Measurements from ENCODE around the gene METAP1.
"Not testable (repeated sequence)": the region's sequence is repeated elsewhere in the genome, so short reads cannot be mapped to it uniquely, and the experiment has no call there.

METAP1 gene

DNA sequence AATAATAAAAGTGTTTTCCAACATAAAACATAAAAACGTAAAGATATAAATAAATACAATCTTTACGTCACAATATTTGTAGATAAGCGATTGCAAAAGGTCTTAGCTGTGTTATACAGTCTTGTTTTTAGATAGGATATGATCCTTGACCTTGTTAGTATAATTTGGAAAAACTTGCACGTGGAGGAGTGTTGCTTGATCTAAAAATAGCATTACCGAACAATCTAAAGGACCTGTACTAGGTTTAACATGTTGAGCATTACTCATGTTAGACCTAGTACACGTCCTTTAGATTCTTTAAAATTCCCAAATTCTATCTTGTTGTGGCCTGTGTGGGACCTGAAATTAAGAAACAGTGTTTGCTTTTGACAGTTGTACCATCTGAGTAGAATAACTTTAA, 1.6 kb downstream of the METAP1 start:
- DNase-seq (ENCODE audit: low read depth), result no peak

DNA sequence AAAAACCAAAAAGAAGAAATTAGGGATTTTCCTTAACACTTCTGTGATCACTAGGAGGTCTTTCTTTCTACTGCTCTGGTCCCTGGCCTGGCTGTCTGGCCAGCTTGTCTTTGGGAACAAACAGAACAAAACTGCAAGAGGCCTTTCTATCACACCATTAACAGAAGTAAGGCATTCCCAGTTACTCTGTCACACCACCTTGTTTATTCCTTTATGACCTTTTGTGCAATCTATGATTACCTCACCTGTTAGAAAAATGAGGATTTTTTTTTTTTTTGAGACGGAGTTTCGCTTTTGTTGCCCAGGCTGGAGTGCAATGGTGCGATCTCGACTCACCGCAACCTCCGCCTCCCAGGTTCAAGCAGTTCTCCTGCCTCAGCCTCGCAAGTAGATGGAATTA, 3.0 kb downstream of the METAP1 start:
- no peak for DNase-seq (ENCODE audit: low read depth)

DNA sequence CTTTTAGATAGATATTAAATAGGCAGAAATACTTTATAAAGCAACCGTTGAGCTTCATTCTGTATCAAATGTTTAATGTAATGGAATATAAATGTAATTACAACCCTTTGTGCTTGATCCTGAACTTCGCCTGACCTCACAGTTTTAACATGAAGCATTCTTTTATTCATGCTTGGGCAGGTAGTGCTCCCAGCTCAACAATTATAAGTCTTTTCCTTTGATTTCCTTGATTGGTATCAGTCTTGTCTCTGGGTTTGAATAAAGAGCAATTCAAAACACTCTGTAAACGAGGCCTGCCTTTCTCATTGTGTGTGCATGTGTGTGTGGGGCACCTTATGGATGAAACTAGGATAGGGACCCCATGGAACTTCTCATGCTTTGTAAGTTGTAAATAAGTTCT, 6.8 kb downstream of the METAP1 start:
- no peak for DNase-seq (ENCODE audit: low read depth)

GRCh38 chr4:99008051-99008450, 12.5 kb downstream of the METAP1 start:
- DNase-seq (ENCODE audit: low read depth), result no peak

DNA sequence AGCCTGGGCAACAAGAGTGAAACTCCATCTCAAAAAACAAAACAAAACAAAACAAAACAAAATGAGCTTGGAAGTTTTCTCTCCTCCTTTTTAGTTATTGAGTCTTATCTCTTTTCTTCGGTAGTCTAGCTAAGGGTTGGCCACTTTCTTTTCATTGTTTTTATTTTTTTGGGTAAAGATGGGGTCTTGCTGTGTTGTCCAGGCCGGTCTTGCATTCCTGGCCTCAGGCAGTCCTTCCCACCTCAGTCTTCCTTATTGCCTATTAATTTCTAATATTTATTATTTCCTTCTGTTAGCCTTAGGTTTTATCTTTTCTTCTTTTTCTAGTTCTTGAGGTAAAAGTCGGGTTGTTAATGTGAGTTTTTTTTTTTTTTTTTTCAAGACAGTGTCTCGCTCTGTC, 16.4 kb downstream of the METAP1 start:
- DNase-seq (ENCODE audit: low read depth), result no peak

GRCh38 chr4:99013402-99013843, 17.9 kb downstream of the METAP1 start:
- DNase-seq (ENCODE audit: low read depth), result no peak

- DNase-seq (ENCODE audit: low read depth), result no peak
Measured at GRCh38 chr4:99013884-99014523, 18.5 kb downstream of the METAP1 start.

- no peak for DNase-seq (ENCODE audit: low read depth)
Measured at GRCh38 chr4:99021386-99021785, 25.9 kb downstream of the METAP1 start.

DNA sequence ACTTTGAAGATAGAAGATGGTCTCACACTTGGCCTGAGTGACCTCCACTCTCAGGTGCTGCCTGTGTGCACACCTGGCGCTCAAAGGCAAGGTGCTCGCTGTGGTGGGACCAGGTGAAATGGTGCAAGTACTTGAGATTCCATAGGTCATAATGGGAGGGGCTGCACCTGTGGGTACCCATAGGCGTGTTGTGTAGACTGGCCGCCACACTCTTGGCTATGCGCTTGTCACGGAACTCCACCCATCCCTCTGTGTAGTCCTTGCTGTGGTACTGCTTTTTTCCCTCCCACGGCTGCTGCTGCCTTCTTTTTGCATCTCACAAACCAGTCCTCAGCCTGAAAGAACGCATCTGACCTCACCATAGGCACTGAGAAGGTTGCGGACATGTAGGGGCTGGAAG, 27.0 kb downstream of the METAP1 start:
- no peak for DNase-seq (ENCODE audit: low read depth)

- not testable (repeated sequence) for DNase-seq (ENCODE audit: low read depth)
Measured at GRCh38 chr4:99023800-99024251, 28.3 kb downstream of the METAP1 start.

DNA sequence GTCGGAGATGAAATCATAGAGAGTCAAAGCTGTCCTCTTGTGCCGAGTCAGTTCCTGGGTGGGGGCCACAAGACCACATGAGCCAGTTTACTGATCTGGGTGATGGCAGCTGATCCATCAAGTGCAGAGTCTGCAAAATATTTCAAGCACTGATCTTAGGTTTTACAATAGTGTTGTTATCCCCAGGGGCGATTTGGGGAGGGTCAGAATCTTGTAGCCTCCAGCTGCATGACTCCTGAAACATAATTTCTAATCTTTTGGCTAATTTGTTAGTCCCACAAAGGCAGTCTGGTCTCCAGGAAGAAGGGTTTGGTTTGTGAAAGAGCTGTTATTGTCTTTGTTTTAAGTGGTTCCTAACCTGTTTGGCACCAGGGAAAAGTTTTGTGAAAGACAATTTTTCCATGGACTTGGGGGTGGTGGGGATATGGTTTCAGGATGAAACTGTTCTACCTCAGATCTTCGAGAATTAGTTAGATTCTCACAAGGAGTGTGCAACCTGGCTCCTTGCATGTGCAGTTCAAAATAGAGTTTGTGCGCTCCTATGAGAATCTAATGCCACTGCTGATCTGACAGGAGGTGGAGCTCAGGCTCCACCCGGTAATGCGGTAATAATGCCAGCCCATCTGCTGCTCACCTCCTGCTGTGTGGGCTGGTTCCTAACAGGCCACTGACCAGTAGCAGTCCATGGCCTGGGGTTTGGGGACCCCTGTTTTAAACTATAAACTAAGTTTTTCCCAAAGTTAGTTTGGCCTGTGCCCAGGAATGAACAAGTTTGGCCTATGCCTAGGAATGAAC, 29.2 kb downstream of the METAP1 start:
- no peak for DNase-seq (ENCODE audit: low read depth)

GRCh38 chr4:99025506-99025905, 30.0 kb downstream of the METAP1 start:
- DNase-seq (ENCODE audit: low read depth), result no peak

- no peak for DNase-seq (ENCODE audit: low read depth)
Measured at GRCh38 chr4:99027304-99027703, 31.8 kb downstream of the METAP1 start.

DNA sequence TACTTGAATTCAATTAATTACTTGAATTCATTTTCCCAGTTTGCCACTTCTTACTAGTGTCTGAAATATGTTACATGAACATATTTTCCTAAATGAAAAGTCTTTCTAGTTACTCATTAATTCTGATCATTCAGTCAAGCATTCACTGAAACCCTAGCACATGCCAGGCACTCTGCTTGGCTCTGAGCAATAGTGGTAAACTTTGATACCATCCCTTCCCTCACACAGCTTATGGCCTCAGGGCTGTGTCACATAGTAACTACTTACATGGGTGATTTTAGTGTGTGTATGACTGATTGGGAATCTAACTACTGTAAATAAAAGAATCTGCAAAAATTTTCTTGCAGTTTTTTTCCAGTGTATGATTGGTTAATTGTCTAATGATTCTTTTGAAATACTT, 32.7 kb downstream of the METAP1 start:
- no peak for DNase-seq (ENCODE audit: low read depth)

- no peak for DNase-seq (ENCODE audit: low read depth)
Measured at GRCh38 chr4:99029018-99029735, 33.7 kb downstream of the METAP1 start.

GRCh38 chr4:99029852-99030251, 34.3 kb downstream of the METAP1 start:
- no peak for DNase-seq (ENCODE audit: low read depth)

GRCh38 chr4:99033956-99034355, 38.4 kb downstream of the METAP1 start:
- no peak for DNase-seq (ENCODE audit: low read depth)

- DNase-seq (ENCODE audit: low read depth), result no peak
Measured at GRCh38 chr4:99038213-99038612, 42.7 kb downstream of the METAP1 start.

DNA sequence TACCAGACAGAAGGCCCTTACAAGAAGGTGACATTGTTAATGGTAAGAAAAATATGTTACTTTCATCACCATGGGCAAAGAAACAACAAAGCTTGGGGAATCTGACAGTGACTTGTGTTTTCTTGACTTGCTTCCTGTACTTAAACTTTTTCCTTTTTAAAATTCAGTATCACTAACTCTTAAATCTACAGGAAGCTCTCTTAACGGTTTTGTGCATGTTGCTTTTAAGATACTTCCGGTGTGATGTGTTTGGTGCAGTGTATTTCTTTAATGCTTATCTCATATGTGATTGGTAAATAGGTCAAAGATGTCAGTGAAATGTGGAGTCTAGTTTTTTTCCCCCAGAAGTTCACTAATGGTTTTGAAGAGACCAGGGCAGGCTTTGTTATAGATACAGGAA, 47.8 kb downstream of the METAP1 start:
- no peak for DNase-seq (ENCODE audit: low read depth)

- DNase-seq (ENCODE audit: low read depth), result no peak
Measured at GRCh38 chr4:99047710-99048109, 52.2 kb downstream of the METAP1 start.

DNA sequence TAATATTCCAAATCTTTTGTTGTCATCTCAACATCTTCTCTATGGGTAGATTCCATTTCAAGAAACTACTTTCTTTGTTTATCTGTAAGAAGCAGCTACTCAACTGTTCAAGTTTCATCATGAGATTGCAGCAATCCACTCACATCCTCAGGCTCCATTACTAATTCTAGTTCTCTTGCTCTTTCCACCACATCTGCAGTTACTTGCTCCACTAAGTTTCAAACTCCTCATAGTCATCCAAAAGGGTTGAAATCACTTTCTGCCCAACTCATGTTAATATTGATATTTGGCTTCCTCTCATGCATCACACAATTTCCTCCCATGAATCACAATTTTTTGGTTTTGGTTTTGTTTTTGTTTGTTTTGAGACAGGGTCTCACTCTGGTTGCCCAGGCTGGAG, 57.4 kb downstream of the METAP1 start:
- no peak for DNase-seq (ENCODE audit: low read depth)

GRCh38 chr4:99054428-99054994, 59.0 kb downstream of the METAP1 start:
- no peak for DNase-seq (ENCODE audit: low read depth)

DNA sequence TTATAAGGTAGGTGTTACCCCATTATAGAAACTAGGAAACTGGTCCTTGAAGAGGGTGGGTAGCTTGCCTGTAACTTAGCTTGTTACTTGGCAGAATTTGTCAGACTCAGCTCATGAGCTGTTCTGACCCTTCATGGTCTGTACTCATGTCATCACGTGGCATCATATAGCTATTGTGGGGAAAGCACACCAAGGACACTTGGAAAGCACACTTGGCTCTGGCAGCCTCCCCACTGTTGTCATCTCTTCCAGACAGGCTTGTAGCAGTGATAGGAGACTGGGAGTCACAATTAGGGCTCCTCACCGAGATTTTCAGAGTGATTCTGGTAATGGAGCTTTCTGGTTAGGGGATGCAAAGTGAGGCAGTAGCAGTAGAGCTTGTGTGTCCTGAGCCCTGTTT, 62.7 kb downstream of the METAP1 start:
- DNase-seq (ENCODE audit: low read depth), result no peak

Measured in activated T-cell treated with anti-CD3 and anti-CD28 coated beads for 1 hour (primary cell).